Omental fat pad (tissue), 4 donors: ENCODE data around the gene SMAP2. TPM values are rescaled to one million over a fixed set of nuclear protein-coding genes. Genes with fewer than 3 reads are reported as not detected.

ENCODE experiments used
- ATAC-seq: fragments of 150-250 bp; one replicate; pipeline ENCODE4 v1.9.1; 2016; ENCODE audit warnings: mild to moderate bottlenecking, moderate library complexity; ENCODE audit not compliant: low FRiP score
- DNase-seq: peaks from one replicate; pipeline ENCODE4 v3.0.0-alpha.2; 2019; ENCODE audit warnings: low spot score
- CTCF ChIP-seq, 3 donors: fragments of 450-650 bp; IDR thresholded peaks; one replicate each; pipeline ENCODE4 v1.5.1; 2016 to 2017; ENCODE audit warnings: antibody characterized with exemption in 3 of 3, mild to moderate bottlenecking in 3 of 3, moderate library complexity in 2 of 3
- total RNA-seq, 4 donors: library from RNA; depleted of rRNA; stranded (reverse); fragments of >200 nt; gene quantifications; one replicate each; pipeline ENCODE4 v1.1.0, GENCODE V29; 2016

SMAP2 gene
- total RNA-seq, 4 donors from 2014 or later, result 45.4 to 119 (median 60.1) TPM

- ATAC-seq (no peak), DNase-seq (no peak)
- TF ChIP-seq CTCF (IDR thresholded peaks at IDR 0.05), result no peak
These were observed 59.3 kb downstream of the SMAP2 start for GRCh38 chr1:40432644-40433390.

GRCh38 chr1:40435471-40435870 is 61.9 kb downstream of the SMAP2 start:
- no peak for TF ChIP-seq CTCF (IDR thresholded peaks at IDR 0.05)
- ATAC-seq, result no peak
- DNase-seq, result no peak

- ATAC-seq (no peak), DNase-seq (no peak)
- no peak for TF ChIP-seq CTCF (IDR thresholded peaks at IDR 0.05)
These were observed 62.3 kb downstream of the SMAP2 start for GRCh38 chr1:40435876-40436275.

GRCh38 chr1:40438391-40439015 is 65.0 kb downstream of the SMAP2 start:
- no peak for ATAC-seq
- DNase-seq, result no peak
- TF ChIP-seq CTCF (IDR thresholded peaks at IDR 0.05), result no peak

- DNase-seq, result no peak
- no peak for ATAC-seq
- no peak for TF ChIP-seq CTCF (IDR thresholded peaks at IDR 0.05)
These were observed 65.7 kb downstream of the SMAP2 start for GRCh38 chr1:40439247-40439646.

- TF ChIP-seq CTCF (IDR thresholded peaks at IDR 0.05), result no peak
- ATAC-seq (peak; percentile 99), DNase-seq (peak; percentile 69)
These were observed 76.4 kb downstream of the SMAP2 start, which contains the start of gene ZFP69B for GRCh38 chr1:40449684-40450494. Gene ZFP69B (plus strand): TSS chr1:40450476. CDS start chr1:40450962, 486 bp downstream.
